ENCODE results near the gene GRIK3.

The GRIK3 gene

GRCh38 chr1:36755303-36756230 lies 278.7 kb downstream of the GRIK3 start:
- H3K27ac ChIP-seq: no peak overlapping the region
- no peak for TF ChIP-seq ZFX (IDR thresholded peaks at IDR 0.05; ENCODE audit: borderline replicate concordance)
- TF ChIP-seq CTCF (IDR thresholded peaks at IDR 0.05): no peak

- H3K27ac ChIP-seq: no peak overlapping the region
- TF ChIP-seq CTCF (IDR thresholded peaks at IDR 0.05): no peak
- TF ChIP-seq ZFX (IDR thresholded peaks at IDR 0.05; ENCODE audit: borderline replicate concordance): no peak
Measured at GRCh38 chr1:36754366-36754765, 279.9 kb downstream of the GRIK3 start.

- no peak overlapping the region for H3K27ac ChIP-seq
- TF ChIP-seq CTCF (IDR thresholded peaks at IDR 0.05) (no peak), ZFX (IDR thresholded peaks at IDR 0.05; ENCODE audit: borderline replicate concordance) (no peak)
Measured at GRCh38 chr1:36753451-36753850, 280.9 kb downstream of the GRIK3 start.

GRCh38 chr1:36752891-36753361 lies 281.4 kb downstream of the GRIK3 start:
- no peak overlapping the region for H3K27ac ChIP-seq
- TF ChIP-seq CTCF (IDR thresholded peaks at IDR 0.05) (no peak), ZFX (IDR thresholded peaks at IDR 0.05; ENCODE audit: borderline replicate concordance) (no peak)

- TF ChIP-seq CTCF (IDR thresholded peaks at IDR 0.05) (no peak), ZFX (IDR thresholded peaks at IDR 0.05; ENCODE audit: borderline replicate concordance) (no peak)
- no peak overlapping the region for H3K27ac ChIP-seq
Measured at GRCh38 chr1:36752431-36752830, 281.9 kb downstream of the GRIK3 start.

- peak overlapping the region; percentile 53 for H3K27ac ChIP-seq
- TF ChIP-seq CTCF (IDR thresholded peaks at IDR 0.05) (no peak), ZFX (IDR thresholded peaks at IDR 0.05; ENCODE audit: borderline replicate concordance) (no peak)
Measured at GRCh38 chr1:36751525-36751924, 282.8 kb downstream of the GRIK3 start.

- H3K27ac ChIP-seq: no peak overlapping the region
- TF ChIP-seq CTCF (IDR thresholded peaks at IDR 0.05) (no peak), ZFX (IDR thresholded peaks at IDR 0.05; ENCODE audit: borderline replicate concordance) (no peak)
Measured at GRCh38 chr1:36748466-36748865, 285.8 kb downstream of the GRIK3 start.

Measured in 22Rv1 (cell line).